A673 (cell line): ENCODE results near the gene HOXB3.

Source experiments
- CTCF ChIP-seq: fragments of 300-800, 200-600 bp; sonication (generic); conservative IDR thresholded peaks from 2 replicates; pipeline ENCODE4 v1.5.1; 2017; ENCODE audit warnings: low read depth, mild to moderate bottlenecking, antibody characterized with exemption, low read length, moderate library complexity, mixed read lengths
- EZH2 ChIP-seq: fragments of 200-600 bp; sonication (generic); IDR thresholded peaks from 2 replicates; pipeline ENCODE4 v1.6.1; 2017; ENCODE audit warnings: borderline replicate concordance, low read depth, mild to moderate bottlenecking, mixed read lengths, antibody characterized with exemption, low read length; ENCODE audit not compliant: poor library complexity, severe bottlenecking

DNA sequence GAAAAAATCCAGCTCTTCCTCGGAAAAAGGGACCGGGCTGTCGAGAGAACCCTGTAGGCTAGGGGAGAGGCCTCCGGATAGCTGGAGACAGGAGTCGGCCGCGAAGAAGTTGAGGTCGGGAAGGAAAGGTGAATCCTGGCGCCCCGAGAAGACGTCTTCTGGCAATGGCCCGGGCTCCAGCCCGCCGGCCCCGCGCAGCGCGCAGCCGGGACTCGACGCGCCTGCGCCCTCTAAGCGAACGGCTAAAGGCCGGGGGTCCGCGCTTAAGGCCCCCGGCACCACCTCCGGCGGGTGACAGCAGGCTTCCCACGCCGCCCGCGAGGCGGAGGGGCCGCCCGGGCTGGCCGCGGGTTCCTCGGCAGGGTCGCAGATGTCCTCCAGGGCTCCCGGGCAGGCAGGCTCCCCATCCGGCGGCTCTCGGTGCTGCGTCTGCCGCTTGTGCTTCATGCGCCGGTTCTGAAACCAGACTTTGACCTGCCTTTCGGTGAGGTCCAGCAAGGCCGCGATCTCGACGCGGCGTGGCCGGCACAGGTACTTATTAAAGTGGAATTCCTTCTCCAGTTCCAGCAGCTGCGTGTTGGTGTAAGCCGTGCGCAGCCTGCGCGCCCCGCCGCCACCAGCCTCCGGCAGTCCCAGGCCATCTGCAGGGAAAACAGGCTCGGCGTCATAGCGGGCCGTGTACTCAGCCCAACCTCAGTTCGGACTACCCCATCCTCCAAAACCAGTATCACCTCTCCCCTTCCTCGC, 46.8 kb downstream of the HOXB3 start:
- TF ChIP-seq EZH2 = no peak
- no peak; the same call in 1 of the 2 replicates for TF ChIP-seq CTCF
